Lung (tissue), 12 donors: ENCODE measurements around the gene MYO1F. TPM values are rescaled to one million over a fixed set of nuclear protein-coding genes. Genes with fewer than 3 reads are reported as not detected.
"Not testable (repeated sequence)": the region's sequence is repeated elsewhere in the genome, so short reads cannot be mapped to it uniquely, and the experiment has no call there.

ENCODE experiments used
- ATAC-seq: fragments of 200-7000 bp; cut with Tn5 transposase; one replicate; pipeline ENCODE4 v1.9.1; 2020; ENCODE audit warnings: moderate number of reproducible peaks; ENCODE audit not compliant: insufficient read depth, low FRiP score
- DNase-seq, 3 donors: peaks; one replicate each; pipeline ENCODE4 v3.0.0-alpha.2; 2013 to 2017
- H3K27ac ChIP-seq, 2 donors: one replicate each; pipeline ENCODE4 v1.5.1; 2013; ENCODE audit warnings: mild to moderate bottlenecking in 2 of 2, moderate library complexity in 2 of 2, control low read depth in 1 of 2, inconsistent platforms in 1 of 2, low read depth in 1 of 2, low read length in 1 of 2
- H3K27me3 ChIP-seq, 3 donors: one replicate each; pipeline ENCODE4 v1.5.1; 2013; ENCODE audit warnings: low read length in 2 of 3; ENCODE audit not compliant: control insufficient read depth in 3 of 3, insufficient read depth in 3 of 3
- H3K36me3 ChIP-seq, 4 donors: one replicate each; pipeline ENCODE4 v1.5.1; 2013; ENCODE audit warnings: low read length in 4 of 4, mild to moderate bottlenecking in 1 of 4, moderate library complexity in 1 of 4; ENCODE audit not compliant: control insufficient read depth in 4 of 4, insufficient read depth in 4 of 4
- H3K4me1 ChIP-seq, 5 donors: one replicate each; pipeline ENCODE4 v1.5.1; 2013; ENCODE audit warnings: low read length in 5 of 5, mild to moderate bottlenecking in 2 of 5, moderate library complexity in 1 of 5; ENCODE audit not compliant: control insufficient read depth in 5 of 5, insufficient read depth in 5 of 5
- H3K4me3 ChIP-seq: one replicate; pipeline ENCODE4 v1.5.1; 2013; ENCODE audit warnings: mild to moderate bottlenecking, control low read depth, moderate library complexity
- H3K9ac ChIP-seq, 2 donors: one replicate each; pipeline ENCODE4 v1.5.1; 2013; ENCODE audit warnings: low read length in 2 of 2, control low read depth in 1 of 2; ENCODE audit not compliant: insufficient read depth in 1 of 2
- H3K9me3 ChIP-seq, 4 donors: one replicate each; pipeline ENCODE4 v1.5.1; 2013; ENCODE audit warnings: low read length in 3 of 4, mild to moderate bottlenecking in 1 of 4, moderate library complexity in 1 of 4; ENCODE audit not compliant: control insufficient read depth in 4 of 4, insufficient read depth in 3 of 4
- WGBS, 2 donors: extraction: QIAGEN DNeasy Blood & Tissue Kit; methylation state at CpG; one replicate each; pipeline ENCODE4 v1.1.7; 2013; 5-methylcytosine and 5-hydroxymethylcytosine counted together
- polyA plus RNA-seq, 2 donors: library from polyadenylated mRNA; stranded (reverse); fragments of 200-250 nt; gene quantifications; one replicate each; pipeline ENCODE4 v1.2.1, GENCODE V29; 2013
- total RNA-seq, 2 donors: library from RNA; depleted of rRNA in 1 of 2; stranded (reverse); fragments of >200 nt in 1 of 2; gene quantifications; one replicate each; pipeline ENCODE4 v1.2.1, GENCODE V29; 2014 to 2021
- TF ChIP-seq, protein P1 (sequence below): IDR thresholded peaks from 2 replicates; pipeline ENCODE4 v1.5.1; 2012; ENCODE audit warnings: mild to moderate bottlenecking; ENCODE audit errors: control extremely low read depth, extremely low read depth
- donor health status: control.
- donor health status: control.
- donor health status: Bipolar disorder and iron deficiency.
- donor health status: healthy.
- donor health status: DM: yes; HTN: yes; CAD: no.

The MYO1F gene
- total and polyA plus RNA-seq, 4 donors: 23.4 to 127 (median 73.2) TPM

DNA sequence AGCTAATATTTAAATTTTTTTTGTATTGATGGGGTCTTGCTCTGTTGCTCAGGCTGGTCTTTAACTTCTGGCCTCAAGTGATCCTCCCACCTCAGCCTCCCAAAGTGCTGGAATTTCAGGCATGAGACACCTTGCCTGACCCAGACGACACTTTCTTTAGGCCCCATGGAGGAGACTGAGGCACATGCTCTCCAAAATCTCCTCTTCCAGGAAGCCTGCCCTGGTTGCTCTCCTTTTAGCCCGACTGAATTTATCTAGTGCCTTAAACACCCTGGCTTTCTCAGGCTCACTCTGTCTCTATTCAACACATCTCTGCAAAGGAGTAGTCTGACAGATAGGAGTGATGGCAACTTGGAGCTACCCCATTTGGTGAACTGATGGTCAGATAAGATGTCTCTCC lies 18.9 kb downstream of the MYO1F start:
- H3K27me3 ChIP-seq: no peaks in the 10 kb centered on the region
- TF ChIP-seq, protein P1, sequence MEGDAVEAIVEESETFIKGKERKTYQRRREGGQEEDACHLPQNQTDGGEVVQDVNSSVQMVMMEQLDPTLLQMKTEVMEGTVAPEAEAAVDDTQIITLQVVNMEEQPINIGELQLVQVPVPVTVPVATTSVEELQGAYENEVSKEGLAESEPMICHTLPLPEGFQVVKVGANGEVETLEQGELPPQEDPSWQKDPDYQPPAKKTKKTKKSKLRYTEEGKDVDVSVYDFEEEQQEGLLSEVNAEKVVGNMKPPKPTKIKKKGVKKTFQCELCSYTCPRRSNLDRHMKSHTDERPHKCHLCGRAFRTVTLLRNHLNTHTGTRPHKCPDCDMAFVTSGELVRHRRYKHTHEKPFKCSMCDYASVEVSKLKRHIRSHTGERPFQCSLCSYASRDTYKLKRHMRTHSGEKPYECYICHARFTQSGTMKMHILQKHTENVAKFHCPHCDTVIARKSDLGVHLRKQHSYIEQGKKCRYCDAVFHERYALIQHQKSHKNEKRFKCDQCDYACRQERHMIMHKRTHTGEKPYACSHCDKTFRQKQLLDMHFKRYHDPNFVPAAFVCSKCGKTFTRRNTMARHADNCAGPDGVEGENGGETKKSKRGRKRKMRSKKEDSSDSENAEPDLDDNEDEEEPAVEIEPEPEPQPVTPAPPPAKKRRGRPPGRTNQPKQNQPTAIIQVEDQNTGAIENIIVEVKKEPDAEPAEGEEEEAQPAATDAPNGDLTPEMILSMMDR: no peak
- 71 to 72% methylated on average over 2 of the region's 2 CpGs for WGBS, 2 donors
- ATAC-seq (no peak), DNase-seq (no peak)
- no peak overlapping the region for H3K27ac ChIP-seq
- no peak overlapping the region for H3K9ac ChIP-seq
- peaks cover 0 to 3% (median 0%) of the 10 kb centered on the region in 4 donors for H3K36me3 ChIP-seq
- no peaks in the 10 kb centered on the region for H3K9me3 ChIP-seq
- no peak overlapping the region for H3K4me3 ChIP-seq
- H3K4me1 ChIP-seq: peaks cover 0 to 3% (median 0%) of the 10 kb centered on the region in 5 donors

DNA sequence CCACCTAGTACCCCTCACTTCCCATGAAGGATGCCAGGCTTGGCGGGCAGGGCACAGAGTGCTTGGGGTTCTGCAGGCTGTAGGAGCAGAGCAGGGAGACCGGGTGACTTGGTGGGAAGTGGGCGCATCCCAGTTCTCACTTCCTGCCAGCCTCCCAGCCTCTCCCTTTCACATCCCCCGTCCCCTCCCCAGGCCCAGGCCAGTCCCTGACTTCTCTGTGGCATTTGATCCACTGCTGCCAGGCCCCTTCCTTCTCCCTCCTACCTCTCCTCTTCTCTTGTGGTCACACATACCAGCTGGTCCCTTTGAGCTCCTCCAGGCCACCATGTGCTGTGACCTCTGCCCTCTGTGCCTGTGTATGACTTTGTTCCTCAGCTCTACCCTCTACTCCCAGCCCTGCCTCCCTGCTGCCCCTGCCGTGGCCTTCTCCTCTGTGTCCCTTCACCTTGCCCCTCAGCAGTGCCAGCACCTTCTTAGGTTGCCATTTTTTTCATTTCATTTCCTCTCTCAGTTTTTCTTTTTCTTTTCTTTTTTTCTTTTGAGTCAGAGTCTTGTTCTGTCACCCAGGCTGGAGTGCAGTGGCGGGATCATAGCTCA lies 19.5 kb downstream of the MYO1F start:
- ATAC-seq (no peak), DNase-seq (no peak)
- Histone ChIP-seq H3K36me3 (peaks cover 0 to 7% (median 0%) of the 10 kb centered on the region in 4 donors), H3K9me3 (no peaks in the 10 kb centered on the region), H3K4me3 (no peak overlapping the region), H3K9ac (no peak overlapping the region), H3K27ac (no peak overlapping the region), H3K4me1 (peaks cover 0 to 3% (median 0%) of the 10 kb centered on the region in 5 donors), H3K27me3 (no peaks in the 10 kb centered on the region)
- TF ChIP-seq, protein P1: no peak
- 68 to 75% methylated on average over 6 of the region's 6 CpGs for WGBS, 2 donors

DNA sequence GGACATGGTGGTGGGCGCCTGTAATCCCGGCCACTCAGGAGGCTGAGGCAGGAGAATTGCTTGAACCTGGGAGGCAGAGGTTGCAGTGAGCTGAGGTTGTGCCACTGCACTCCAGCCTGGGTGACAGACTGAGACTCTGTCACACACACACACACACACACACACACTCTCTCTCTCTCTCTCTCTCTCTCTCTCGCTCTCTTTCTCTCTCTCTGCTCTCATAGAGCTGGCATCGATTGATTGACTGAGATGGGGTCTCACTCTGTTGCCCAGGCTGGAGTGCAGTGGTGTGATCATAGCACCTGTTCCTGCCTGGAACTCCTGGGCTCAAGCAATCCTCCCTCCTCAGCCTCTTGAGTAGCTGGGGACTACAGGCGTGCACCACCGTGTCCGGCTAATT lies 23.5 kb downstream of the MYO1F start:
- not testable (repeated sequence) for H3K9me3 ChIP-seq, H3K4me3 ChIP-seq, H3K9ac ChIP-seq, DNase-seq, H3K4me1 ChIP-seq, ATAC-seq, H3K27ac ChIP-seq, H3K27me3 ChIP-seq
- peaks cover 0 to 11% (median 0%) of the 10 kb centered on the region in 4 donors for H3K36me3 ChIP-seq
- 95% methylated on average over 7 of the region's 7 CpGs for WGBS, 2 donors

DNA sequence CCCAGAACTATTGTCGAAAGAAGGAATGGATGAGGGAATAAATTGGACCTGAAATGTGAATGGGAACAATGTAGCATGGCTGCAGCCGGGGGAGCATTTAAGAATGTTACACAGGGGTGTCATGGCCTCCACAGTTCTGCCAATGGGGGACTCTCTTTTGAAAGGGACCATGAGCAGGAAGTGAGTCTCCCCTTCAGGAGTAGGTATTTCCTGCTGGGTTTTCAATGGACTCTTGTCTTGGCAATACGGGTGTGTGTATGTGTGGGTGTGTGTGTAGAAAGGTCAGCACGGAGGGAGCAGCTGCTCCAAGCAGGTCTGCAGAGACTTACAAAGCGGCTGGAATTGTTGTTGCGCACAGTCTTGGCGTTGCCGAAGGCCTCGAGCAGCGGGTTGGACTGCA lies 24.4 kb downstream of the MYO1F start:
- H3K36me3 ChIP-seq: peaks cover 0 to 11% (median 0%) of the 10 kb centered on the region in 4 donors
- peaks cover 0 to under 1% (median 0%) of the 10 kb centered on the region in 5 donors for H3K4me1 ChIP-seq
- H3K27me3 ChIP-seq: no peaks in the 10 kb centered on the region
- 85 to 96% methylated on average over 10 of the region's 10 CpGs for WGBS, 2 donors
- no peak overlapping the region for H3K4me3 ChIP-seq
- no peak overlapping the region for H3K9ac ChIP-seq
- ATAC-seq: no peak
- H3K27ac ChIP-seq: no peak overlapping the region
- TF ChIP-seq, protein P1: no peak
- H3K9me3 ChIP-seq: no peaks in the 10 kb centered on the region
- DNase-seq: peak in 2 of 3 donors; percentile 19 to 31
